IMR-90 (cell line): ENCODE measurements around the gene IQCK. TPM values are rescaled to one million over a fixed set of nuclear protein-coding genes. Genes with fewer than 3 reads are reported as not detected.

Experiments used
- ATAC-seq: fragments of 200-7000 bp; cut with Tn5 transposase; 2 replicates; pipeline ENCODE4 v1.9.1; 2020; ENCODE audit warnings: low read depth, mild to moderate bottlenecking, moderate library complexity
- BruUV-seq: library from RNA; stranded (reverse); fragments of 400-500 nt; replicated peaks from 2 replicates; lab custom pipeline; 2021; lab: Mats Ljungman, UMichigan
- CTCF ChIA-PET: fragments of 300-600 bp; formaldehyde crosslinking; extraction: SDS; loops from one replicate; lab custom pipeline; 2021; ENCODE audit warnings: antibody characterized with exemption; lab: Yijun Ruan, JAX
- POLR2A ChIA-PET: fragments of 300-600 bp; sonication (Branson Sonifier 250); formaldehyde crosslinking; loops from one replicate; lab custom pipeline; 2022; ENCODE audit warnings: antibody characterized with exemption; ENCODE audit not compliant: unreplicated experiment; lab: Charles Lee
- DNase-seq: peaks from one replicate; pipeline ENCODE4 v3.0.0; 2013
- H2AFZ ChIP-seq: replicated peaks from 2 replicates; pipeline ENCODE3; 2013; ENCODE audit warnings: low read length, mild to moderate bottlenecking; ENCODE audit not compliant: poor library complexity
- H2AK5ac ChIP-seq: 2 replicates; pipeline ENCODE4 v1.6.1; 2013; ENCODE audit warnings: low read depth, low read length, inconsistent platforms
- H2AK9ac ChIP-seq: replicated peaks from 2 replicates; pipeline ENCODE3; 2013; ENCODE audit warnings: mild to moderate bottlenecking, low read depth, low read length, moderate library complexity; ENCODE audit not compliant: poor library complexity
- H2BK120ac ChIP-seq: 2 replicates; pipeline ENCODE4 v1.6.1; 2013; ENCODE audit warnings: low read depth, low read length, inconsistent platforms
- H2BK15ac ChIP-seq: 3 replicates; pipeline ENCODE4 v1.6.1; 2013; ENCODE audit warnings: low read depth, low read length, inconsistent platforms
- H2BK20ac ChIP-seq: 2 replicates; pipeline ENCODE4 v1.6.1; 2013; ENCODE audit warnings: low read depth, mild to moderate bottlenecking, inconsistent platforms, low read length, moderate library complexity
- H2BK5ac ChIP-seq: 2 replicates; pipeline ENCODE4 v1.6.1; 2013; ENCODE audit warnings: mild to moderate bottlenecking, low read depth, low read length, inconsistent platforms; ENCODE audit not compliant: poor library complexity, severe bottlenecking
- H3K14ac ChIP-seq: replicated peaks from 2 replicates; pipeline ENCODE4 v1.6.1; 2013; ENCODE audit warnings: low read depth, low read length, inconsistent platforms
- H3K18ac ChIP-seq: 2 replicates; pipeline ENCODE4 v1.6.1; 2013; ENCODE audit warnings: low read depth, low read length, control low read depth
- H3K23ac ChIP-seq: 2 replicates; pipeline ENCODE4 v1.6.1; 2013; ENCODE audit warnings: low read depth, low read length, inconsistent platforms
- H3K27ac ChIP-seq: 2 replicates; pipeline ENCODE4 v1.5.1; 2013; ENCODE audit warnings: mild to moderate bottlenecking, control low read depth, low read length; ENCODE audit not compliant: insufficient read depth
- H3K27me3 ChIP-seq: 2 replicates; pipeline ENCODE4 v1.6.1; 2013; ENCODE audit warnings: low read length; ENCODE audit not compliant: control insufficient read depth, insufficient read depth
- H3K36me3 ChIP-seq: 2 replicates; pipeline ENCODE4 v1.6.1; 2013; ENCODE audit warnings: low read length, mixed read lengths; ENCODE audit not compliant: control insufficient read depth, insufficient read depth
- H3K4ac ChIP-seq: 2 replicates; pipeline ENCODE4 v1.6.1; 2013; ENCODE audit warnings: low read depth, low read length, inconsistent platforms
- H3K4me1 ChIP-seq: 2 replicates; pipeline ENCODE4 v1.6.1; 2013; ENCODE audit warnings: low read length, mixed read lengths; ENCODE audit not compliant: control insufficient read depth, insufficient read depth
- H3K4me2 ChIP-seq: 2 replicates; pipeline ENCODE4 v1.6.1; 2013; ENCODE audit warnings: low read depth, mild to moderate bottlenecking, control low read depth, low read length, moderate library complexity
- H3K4me3 ChIP-seq: 2 replicates; pipeline ENCODE4 v1.5.1; 2013; ENCODE audit warnings: low read depth, mild to moderate bottlenecking, control low read depth, low read length, moderate library complexity; ENCODE audit not compliant: insufficient read depth
- H3K56ac ChIP-seq: 2 replicates; pipeline ENCODE4 v1.6.1; 2013; ENCODE audit warnings: low read length, inconsistent platforms; ENCODE audit not compliant: insufficient read depth; ENCODE audit errors: extremely low read depth
- H3K79me1 ChIP-seq, 2 experiments: 2 replicates each; pipeline ENCODE4 v1.6.1; 2013; ENCODE audit warnings: low read length in 2 of 2, inconsistent platforms in 1 of 2, low read depth in 1 of 2
- H3K9ac ChIP-seq: 2 replicates; pipeline ENCODE4 v1.6.1; 2013; ENCODE audit warnings: low read depth, low read length, control low read depth
- H3K9me1 ChIP-seq: 2 replicates; pipeline ENCODE4 v1.6.1; 2013; ENCODE audit warnings: low read length, inconsistent platforms; ENCODE audit not compliant: insufficient read depth
- H3K9me3 ChIP-seq: 2 replicates; pipeline ENCODE4 v1.6.1; 2013; ENCODE audit warnings: low read length; ENCODE audit not compliant: control insufficient read depth, insufficient read depth
- H4K20me1 ChIP-seq: 2 replicates; pipeline ENCODE4 v1.6.1; 2013; ENCODE audit warnings: low read length, inconsistent platforms; ENCODE audit not compliant: insufficient read depth
- H4K5ac ChIP-seq: 2 replicates; pipeline ENCODE4 v1.6.1; 2013; ENCODE audit warnings: mild to moderate bottlenecking, low read depth, low read length, control low read depth
- H4K8ac ChIP-seq, 2 experiments: 2 replicates each; pipeline ENCODE4 v1.6.1; 2013; ENCODE audit warnings: low read depth in 2 of 2, low read length in 2 of 2, control low read depth in 1 of 2, inconsistent platforms in 1 of 2
- H4K91ac ChIP-seq: 2 replicates; pipeline ENCODE4 v1.6.1; 2013; ENCODE audit warnings: low read depth, low read length, inconsistent platforms; ENCODE audit not compliant: insufficient read depth
- BHLHE40 ChIP-seq: fragments of 150-350 bp; IDR thresholded peaks from 2 replicates; pipeline ENCODE4 v1.6.1; 2016; ENCODE audit warnings: mild to moderate bottlenecking, low read depth, low read length
- CEBPB ChIP-seq: IDR thresholded peaks from 2 replicates; pipeline ENCODE4 v1.6.1; 2012; ENCODE audit warnings: low read depth, low read length, improper control_type of control experiment
- CHD1 ChIP-seq: IDR thresholded peaks from 2 replicates; pipeline ENCODE4 v1.6.1; 2012; ENCODE audit warnings: low read depth, low read length, improper control_type of control experiment
- CTCF ChIP-seq: conservative IDR thresholded peaks from 2 replicates; pipeline ENCODE4 v1.5.1; 2012; ENCODE audit warnings: mild to moderate bottlenecking, low read depth, low read length, improper control_type of control experiment
- FOS ChIP-seq: fragments of 150-350 bp; IDR thresholded peaks from 2 replicates; pipeline ENCODE4 v1.6.1; 2016; ENCODE audit warnings: low read depth, low read length
- MAZ ChIP-seq: IDR thresholded peaks from 2 replicates; pipeline ENCODE4 v1.6.1; 2012; ENCODE audit warnings: low read depth, mild to moderate bottlenecking, low read length, improper control_type of control experiment, moderate library complexity, borderline replicate concordance
- MXI1 ChIP-seq: IDR thresholded peaks from 2 replicates; pipeline ENCODE4 v1.6.1; 2012; ENCODE audit warnings: low read depth, mild to moderate bottlenecking, low read length, moderate library complexity, borderline replicate concordance
- NFE2L2 ChIP-seq: fragments of 150-350 bp; IDR thresholded peaks from 2 replicates; pipeline ENCODE4 v1.6.1; 2016; ENCODE audit warnings: low read depth, mild to moderate bottlenecking, low read length
- POLR2A ChIP-seq: IDR thresholded peaks from 2 replicates; pipeline ENCODE4 v1.6.1; 2012; ENCODE audit warnings: mild to moderate bottlenecking, low read depth, low read length
- RAD21 ChIP-seq: IDR thresholded peaks from 2 replicates; pipeline ENCODE4 v1.6.1; 2012; ENCODE audit warnings: low read length, improper control_type of control experiment
- RCOR1 ChIP-seq: IDR thresholded peaks from 2 replicates; pipeline ENCODE4 v1.6.1; 2012; ENCODE audit warnings: mild to moderate bottlenecking, low read length, improper control_type of control experiment; ENCODE audit not compliant: insufficient replicate concordance
- RFX5 ChIP-seq: IDR thresholded peaks from 2 replicates; pipeline ENCODE4 v1.8.0; 2012; ENCODE audit warnings: low read depth, mild to moderate bottlenecking, low read length, moderate library complexity
- SMC3 ChIP-seq: fragments of 150-350 bp; IDR thresholded peaks from 2 replicates; pipeline ENCODE4 v1.6.1; 2016; ENCODE audit warnings: low read depth, mild to moderate bottlenecking, antibody characterized with exemption, low read length, moderate library complexity
- WGBS, 2 experiments: methylation state at CpG; one replicate each; pipeline versions ENCODE4 v1.1.5 to v1.1.7; 2013; ENCODE audit warnings: missing lambda C conversion rate in 2 of 2; ENCODE audit not compliant: insufficient read length in 1 of 2; ENCODE audit errors: extremely low coverage in 2 of 2; 5-methylcytosine and 5-hydroxymethylcytosine counted together
- dilution Hi-C: fragments of 300-500 bp; cut with HindIII; formaldehyde crosslinking; loops from one replicate; pipeline ENCODE4 v1.14.3; 2018; ENCODE audit warnings: low sequenced_read_pairs; ENCODE audit not compliant: unreplicated experiment
- in situ Hi-C: fragments of 300-500 bp; cut with MboI; formaldehyde crosslinking; loops from 3 replicates; pipeline ENCODE4 v1.14.3; 2019; ENCODE audit warnings: low sequenced_read_pairs, inconsistent platforms, mixed read lengths
- intact Hi-C: fragments of 100-400 bp; cut with micrococcal nuclease; formaldehyde crosslinking; loops from 2 replicates; pipeline ENCODE4 v1.10.0; 2022
- polyA plus RNA-seq, 3 experiments: library from polyadenylated mRNA; depleted of rRNA; stranded (reverse); fragments of >200 nt; gene quantifications; 2 replicates each; pipeline ENCODE4 v1.2.3, GENCODE V29; 2012; ENCODE audit warnings: low replicate concordance in 1 of 3
- total RNA-seq: library from RNA; depleted of rRNA; stranded (reverse); fragments of >200 nt; gene quantifications from 2 replicates; pipeline ENCODE4 v1.2.3, GENCODE V29; 2012
- TF ChIP-seq, protein P1 (sequence below): fragments of 150-350 bp; IDR thresholded peaks from 2 replicates; pipeline ENCODE4 v1.6.1; 2016; ENCODE audit warnings: low read depth, mild to moderate bottlenecking, low read length, moderate library complexity, borderline replicate concordance
- TF ChIP-seq, protein P2 (sequence below): fragments of 150-350 bp; IDR thresholded peaks from 2 replicates; pipeline ENCODE4 v1.6.1; 2017; ENCODE audit warnings: mild to moderate bottlenecking, antibody characterized with exemption, low read length, low read depth

Gene IQCK
- total and polyA plus RNA-seq, 2 of the 4 experiments (the other 2 are of a cell fraction) = 4.1 to 5.4 TPM

- H2BK15ac ChIP-seq = no peak overlapping the region
- ChIA-PET POLR2A (no interaction called here), CTCF (interaction anchor here (1.1 kb wide), 1 partner anchor 131 kb away, joined by 3 read pairs; no protein-coding TSS in a partner anchor)
- WGBS, 2 experiments = no CpG with 5 or more reads among the region's 11 CpGs
- no peaks in the 10 kb centered on the region for H3K9me1 ChIP-seq
- H2AFZ ChIP-seq = no peak overlapping the region
- no peak overlapping the region for H4K91ac ChIP-seq
- BruUV-seq = no TSS peak
- no peaks in the 10 kb centered on the region for H3K36me3 ChIP-seq
- no peaks in the 10 kb centered on the region for H3K79me1 ChIP-seq
- H4K8ac ChIP-seq = no peak overlapping the region
- H3K23ac ChIP-seq = no peak overlapping the region
- H3K4ac ChIP-seq = no peak overlapping the region
- no peak overlapping the region for H2BK120ac ChIP-seq
- TF ChIP-seq SMC3 (no peak), MXI1 (no peak), MAZ (no peak), CHD1 (no peak), RAD21 (no peak), POLR2A (no peak), NFE2L2 (no peak), CEBPB (no peak), RCOR1 (no peak), FOS (no peak), BHLHE40 (no peak), CTCF (no peak), RFX5 (no peak)
- TF ChIP-seq, protein P1, sequence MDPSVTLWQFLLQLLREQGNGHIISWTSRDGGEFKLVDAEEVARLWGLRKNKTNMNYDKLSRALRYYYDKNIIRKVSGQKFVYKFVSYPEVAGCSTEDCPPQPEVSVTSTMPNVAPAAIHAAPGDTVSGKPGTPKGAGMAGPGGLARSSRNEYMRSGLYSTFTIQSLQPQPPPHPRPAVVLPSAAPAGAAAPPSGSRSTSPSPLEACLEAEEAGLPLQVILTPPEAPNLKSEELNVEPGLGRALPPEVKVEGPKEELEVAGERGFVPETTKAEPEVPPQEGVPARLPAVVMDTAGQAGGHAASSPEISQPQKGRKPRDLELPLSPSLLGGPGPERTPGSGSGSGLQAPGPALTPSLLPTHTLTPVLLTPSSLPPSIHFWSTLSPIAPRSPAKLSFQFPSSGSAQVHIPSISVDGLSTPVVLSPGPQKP = no peak
- TF ChIP-seq, protein P2, sequence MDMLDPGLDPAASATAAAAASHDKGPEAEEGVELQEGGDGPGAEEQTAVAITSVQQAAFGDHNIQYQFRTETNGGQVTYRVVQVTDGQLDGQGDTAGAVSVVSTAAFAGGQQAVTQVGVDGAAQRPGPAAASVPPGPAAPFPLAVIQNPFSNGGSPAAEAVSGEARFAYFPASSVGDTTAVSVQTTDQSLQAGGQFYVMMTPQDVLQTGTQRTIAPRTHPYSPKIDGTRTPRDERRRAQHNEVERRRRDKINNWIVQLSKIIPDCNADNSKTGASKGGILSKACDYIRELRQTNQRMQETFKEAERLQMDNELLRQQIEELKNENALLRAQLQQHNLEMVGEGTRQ = no peak
- H3K9ac ChIP-seq = no peak overlapping the region
- H3K4me1 ChIP-seq = peaks cover 2% of the 10 kb centered on the region; the same call in 1 of the 2 replicates
- dilution Hi-C loops = no loop called here
- H3K9me3 ChIP-seq = no peaks in the 10 kb centered on the region
- no peak overlapping the region for H2AK9ac ChIP-seq
- intact Hi-C loops = no loop called here
- H4K5ac ChIP-seq = no peak overlapping the region
- no peak overlapping the region for H2AK5ac ChIP-seq
- no peak overlapping the region for H3K18ac ChIP-seq
- H2BK5ac ChIP-seq = no peak overlapping the region
- no peaks in the 10 kb centered on the region for H3K27me3 ChIP-seq
- DNase-seq (no peak), ATAC-seq (no peak)
- no peak overlapping the region for H3K4me3 ChIP-seq
- H2BK20ac ChIP-seq = no peak overlapping the region
- H3K56ac ChIP-seq = no peak overlapping the region
- H3K14ac ChIP-seq = no peak overlapping the region
- H4K20me1 ChIP-seq = no peaks in the 10 kb centered on the region
- H3K4me2 ChIP-seq = no peak overlapping the region
- in situ Hi-C loops = no loop called here
- H3K27ac ChIP-seq = no peak overlapping the region
Measured at GRCh38 chr16:19850131-19850817, 132.2 kb downstream of the IQCK start.
